TTC549 (cell line): ENCODE results near the gene LRRC46.

Experiments used
- FAIRE-seq: peaks from 2 replicates; lab custom pipeline; 2012; peaks lifted over from hg19 to GRCh38; lab: Jason Lieb, UNC

The LRRC46 gene

GRCh38 chr17:47877368-47878034, 46.0 kb downstream of the LRRC46 start:
- no peak for FAIRE-seq

GRCh38 chr17:47878203-47879027, 46.9 kb downstream of the LRRC46 start:
- FAIRE-seq, result no peak

- no peak for FAIRE-seq
These were observed 47.6 kb downstream of the LRRC46 start for GRCh38 chr17:47879028-47879585.

GRCh38 chr17:47879776-47880454, 48.4 kb downstream of the LRRC46 start:
- FAIRE-seq, result no peak

DNA sequence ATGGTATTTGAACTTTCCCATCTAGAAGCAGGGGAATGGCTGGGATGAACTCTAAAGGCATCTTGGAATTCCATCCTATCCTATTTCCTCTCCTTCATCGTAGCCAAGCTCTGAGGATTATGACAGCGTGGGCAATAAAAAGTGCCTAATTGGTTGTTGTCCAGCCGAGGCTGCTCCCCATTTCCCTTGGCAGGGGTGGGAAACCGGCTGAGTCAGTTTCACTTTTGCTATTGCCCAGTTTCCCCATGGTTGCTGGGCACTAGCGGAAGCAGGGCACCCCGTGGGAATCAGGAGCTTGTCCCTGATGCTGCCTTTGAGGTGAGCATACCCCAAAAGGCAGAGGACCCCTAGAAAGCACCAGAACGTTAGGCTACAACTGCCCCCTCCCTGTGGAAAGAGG, 50.8 kb downstream of the LRRC46 start:
- no peak for FAIRE-seq

GRCh38 chr17:47882695-47883588, 51.5 kb downstream of the LRRC46 start:
- no peak for FAIRE-seq

GRCh38 chr17:47883589-47884426, 52.3 kb downstream of the LRRC46 start:
- FAIRE-seq, result no peak

GRCh38 chr17:47884427-47884740, 52.9 kb downstream of the LRRC46 start:
- no peak for FAIRE-seq

DNA sequence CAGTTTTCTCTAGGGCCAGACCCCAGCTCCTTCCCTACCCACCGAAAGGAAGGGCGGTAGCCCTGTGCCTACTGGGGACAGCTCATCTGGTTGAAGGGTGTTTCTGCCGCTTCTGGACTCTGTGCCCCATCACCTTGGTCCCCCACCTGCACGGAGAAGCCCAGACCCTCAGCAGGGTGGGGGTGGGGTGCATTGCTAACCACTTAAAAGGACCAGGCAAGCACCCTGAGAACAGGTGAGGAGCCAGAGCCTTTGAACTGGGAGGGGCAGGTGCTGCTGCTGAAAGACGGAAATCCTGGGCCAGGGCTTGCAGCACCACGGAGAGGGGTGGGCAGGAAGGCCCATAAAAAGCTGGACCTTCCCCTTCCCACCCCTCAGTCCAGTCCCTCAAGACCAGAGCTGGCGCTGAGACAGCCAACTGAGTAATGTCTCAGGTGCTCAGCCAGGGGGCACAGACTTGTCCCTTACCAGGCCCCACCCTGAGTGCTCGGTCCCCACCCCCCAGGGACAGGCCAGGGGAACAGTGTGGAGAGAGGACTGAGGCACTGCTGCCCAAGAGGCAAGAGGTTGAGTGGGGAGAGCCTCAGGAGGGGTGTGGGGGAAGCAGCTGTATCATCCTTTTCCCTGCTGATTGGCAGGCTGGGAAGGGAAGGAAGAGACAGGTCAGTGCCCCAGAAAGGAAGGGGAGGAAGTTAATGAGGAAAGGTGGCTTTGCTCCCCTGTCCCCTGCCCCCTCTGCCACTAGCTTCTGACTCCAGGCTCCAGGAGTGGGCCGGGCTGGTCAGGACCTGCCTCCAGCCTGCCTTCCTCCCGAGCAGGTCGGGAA, 53.6 kb downstream of the LRRC46 start:
- no peak for FAIRE-seq
